ENCODE results near the gene POLG. TPM values are rescaled to one million over a fixed set of nuclear protein-coding genes. Genes with fewer than 3 reads are reported as not detected.

Gene POLG
- total and polyA plus RNA-seq, 2 donors (not counting 1 experiment from before 2014, with no cell fraction given): 81.1 to 144 TPM

DNA sequence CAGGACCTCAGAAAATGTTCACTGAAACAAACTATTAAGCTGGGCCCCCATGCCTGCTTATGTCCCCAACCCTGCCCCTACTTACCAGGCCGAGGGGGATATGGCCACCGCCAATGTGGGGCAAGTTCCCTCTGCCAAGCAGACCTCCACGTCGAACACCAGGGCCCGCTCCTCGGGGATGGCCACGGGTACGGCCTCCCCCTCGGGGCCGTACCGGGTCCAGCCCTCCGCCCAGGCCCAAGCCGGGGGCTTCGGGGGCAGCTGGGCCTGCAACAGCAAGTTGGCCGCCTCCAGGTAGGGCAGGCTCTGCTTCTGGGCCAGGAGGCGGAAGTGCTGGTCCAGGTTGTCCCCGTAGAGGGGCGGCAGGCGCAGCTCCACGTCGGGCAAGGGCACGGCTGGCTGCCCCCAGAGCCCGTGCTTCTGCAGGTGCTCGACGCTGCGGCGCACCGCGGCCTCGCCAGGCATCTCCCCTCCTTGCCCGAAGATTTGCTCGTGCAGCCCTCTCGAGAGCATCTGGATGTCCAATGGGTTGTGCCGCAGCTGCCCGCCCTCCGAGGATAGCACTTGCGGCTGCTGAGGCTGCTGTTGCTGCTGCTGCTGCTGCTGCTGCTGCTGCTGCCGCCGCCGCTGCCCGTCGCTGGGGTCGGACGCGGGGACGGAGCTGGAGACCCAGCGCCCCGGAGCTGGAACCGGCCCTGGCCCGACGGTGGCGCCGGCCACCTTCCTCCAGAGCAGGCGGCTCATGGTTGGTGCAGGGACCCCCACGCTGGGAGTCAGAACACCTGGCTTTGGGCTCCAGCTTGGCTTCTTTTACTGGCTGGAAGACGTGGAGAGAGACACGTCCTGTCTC is 1.4 kb downstream of the POLG start:
- Histone ChIP-seq H3K79me2 (ENCODE audit: control insufficient read depth, insufficient read depth, low read length) (peaks cover 59% of the 10 kb centered on the region), H3K4me3 (ENCODE audit: control extremely low read depth in 1 of 5, extremely low read depth in 1 of 5, insufficient read depth in 1 of 5, low read depth in 2 of 5, low read length in 4 of 5) (peak overlapping the region; percentile 58 to 92 (median 82)), H3K9me3 (ENCODE audit: control extremely low read depth in 1 of 3, control insufficient read depth in 2 of 3, insufficient read depth in 1 of 3, low read length in 2 of 3) (no peaks in the 10 kb centered on the region), H3K9ac (ENCODE audit: low read length) (peak overlapping the region; percentile 83), H3K27ac (ENCODE audit: low read length in 2 of 2) (peak overlapping the region in 1 of 2 donors; percentile 90), H2AFZ (ENCODE audit: insufficient read depth, low read depth, low read length, poor library complexity, severe bottlenecking) (no peak overlapping the region), H3K27me3 (replicated peaks in 1 of 4; ENCODE audit: control extremely low read depth in 1 of 4, control insufficient read depth in 3 of 4, insufficient read depth in 4 of 4, low read length in 3 of 4) (no peaks in the 10 kb centered on the region), H3K4me1 (ENCODE audit: control insufficient read depth in 2 of 2, insufficient read depth in 2 of 2, low read length in 2 of 2) (peaks cover 26 to 59% of the 10 kb centered on the region in 2 donors), H4K20me1 (ENCODE audit: control insufficient read depth, insufficient read depth, low read length, poor library complexity, severe bottlenecking) (peaks cover 59% of the 10 kb centered on the region), H3K36me3 (replicated peaks in 1 of 2; ENCODE audit: control extremely low read depth in 1 of 2, control insufficient read depth in 1 of 2, extremely low read depth in 1 of 2, insufficient read depth in 2 of 2, low read length in 1 of 2) (peaks cover 2 to 49% of the 10 kb centered on the region in 2 experiments), H3K4me2 (replicated peaks; ENCODE audit: low read depth, low read length, poor library complexity, severe bottlenecking) (peak overlapping the region; percentile 93)
- POLR2A ChIA-PET: no interaction called here
- intact Hi-C loops (cut with micrococcal nuclease): no loop called here
- no peak for TF ChIP-seq EZH2 (IDR thresholded peaks at IDR 0.05; ENCODE audit: borderline replicate concordance, insufficient read depth, low read depth, low read length, poor library complexity, severe bottlenecking)
- TF ChIP-seq, protein P1, sequence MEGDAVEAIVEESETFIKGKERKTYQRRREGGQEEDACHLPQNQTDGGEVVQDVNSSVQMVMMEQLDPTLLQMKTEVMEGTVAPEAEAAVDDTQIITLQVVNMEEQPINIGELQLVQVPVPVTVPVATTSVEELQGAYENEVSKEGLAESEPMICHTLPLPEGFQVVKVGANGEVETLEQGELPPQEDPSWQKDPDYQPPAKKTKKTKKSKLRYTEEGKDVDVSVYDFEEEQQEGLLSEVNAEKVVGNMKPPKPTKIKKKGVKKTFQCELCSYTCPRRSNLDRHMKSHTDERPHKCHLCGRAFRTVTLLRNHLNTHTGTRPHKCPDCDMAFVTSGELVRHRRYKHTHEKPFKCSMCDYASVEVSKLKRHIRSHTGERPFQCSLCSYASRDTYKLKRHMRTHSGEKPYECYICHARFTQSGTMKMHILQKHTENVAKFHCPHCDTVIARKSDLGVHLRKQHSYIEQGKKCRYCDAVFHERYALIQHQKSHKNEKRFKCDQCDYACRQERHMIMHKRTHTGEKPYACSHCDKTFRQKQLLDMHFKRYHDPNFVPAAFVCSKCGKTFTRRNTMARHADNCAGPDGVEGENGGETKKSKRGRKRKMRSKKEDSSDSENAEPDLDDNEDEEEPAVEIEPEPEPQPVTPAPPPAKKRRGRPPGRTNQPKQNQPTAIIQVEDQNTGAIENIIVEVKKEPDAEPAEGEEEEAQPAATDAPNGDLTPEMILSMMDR (IDR thresholded peaks at IDR 0.05): no peak
- Mint-ChIP-seq H3K27me3 (peaks cover 4% of the 10 kb centered on the region), H3K9me3 (ENCODE audit: insufficient read depth) (no peaks in the 10 kb centered on the region), H3K27ac (peak overlapping the region; percentile 68), H3K4me1 (peaks cover 49% of the 10 kb centered on the region), H3K4me3 (peak overlapping the region; percentile 76)
- WGBS (ENCODE audit: insufficient coverage): 95% methylated on average over 53 of the region's 57 CpGs
- CTCF ChIA-PET: interaction anchor here (0.6 to 2.1 kb wide), 2 partner anchors 25 to 46 kb away, joined by 3 to 9 read pairs; no protein-coding TSS in a partner anchor
- DNase-seq (peak; percentile 31), ATAC-seq (ENCODE audit: low read depth) (no peak)

- Histone ChIP-seq H3K4me2 (replicated peaks; ENCODE audit: low read depth, low read length, poor library complexity, severe bottlenecking) (peak overlapping the region; percentile 93), H3K36me3 (replicated peaks in 1 of 2; ENCODE audit: control extremely low read depth in 1 of 2, control insufficient read depth in 1 of 2, extremely low read depth in 1 of 2, insufficient read depth in 2 of 2, low read length in 1 of 2) (peaks cover 4 to 57% of the 10 kb centered on the region in 2 experiments), H3K4me1 (ENCODE audit: control insufficient read depth in 2 of 2, insufficient read depth in 2 of 2, low read length in 2 of 2) (peaks cover 26 to 59% of the 10 kb centered on the region in 2 donors), H2AFZ (ENCODE audit: insufficient read depth, low read depth, low read length, poor library complexity, severe bottlenecking) (no peak overlapping the region), H3K79me2 (ENCODE audit: control insufficient read depth, insufficient read depth, low read length) (peaks cover 62% of the 10 kb centered on the region), H3K4me3 (ENCODE audit: control extremely low read depth in 1 of 5, extremely low read depth in 1 of 5, insufficient read depth in 1 of 5, low read depth in 2 of 5, low read length in 4 of 5) (no peak overlapping the region), H3K9me3 (ENCODE audit: control extremely low read depth in 1 of 3, control insufficient read depth in 2 of 3, insufficient read depth in 1 of 3, low read length in 2 of 3) (no peaks in the 10 kb centered on the region), H3K27ac (ENCODE audit: low read length in 2 of 2) (no peak overlapping the region), H3K9ac (ENCODE audit: low read length) (no peak overlapping the region), H4K20me1 (ENCODE audit: control insufficient read depth, insufficient read depth, low read length, poor library complexity, severe bottlenecking) (peaks cover 67% of the 10 kb centered on the region), H3K27me3 (replicated peaks in 1 of 4; ENCODE audit: control extremely low read depth in 1 of 4, control insufficient read depth in 3 of 4, insufficient read depth in 4 of 4, low read length in 3 of 4) (no peaks in the 10 kb centered on the region)
- DNase-seq (peak; percentile 52), ATAC-seq (ENCODE audit: low read depth) (no peak)
- Mint-ChIP-seq H3K9me3 (ENCODE audit: insufficient read depth) (no peaks in the 10 kb centered on the region), H3K27ac (peak overlapping the region; percentile 59), H3K27me3 (peaks cover 4% of the 10 kb centered on the region), H3K4me3 (peak overlapping the region; percentile 74), H3K4me1 (peaks cover 48% of the 10 kb centered on the region)
- TF ChIP-seq EZH2 (IDR thresholded peaks at IDR 0.05; ENCODE audit: borderline replicate concordance, insufficient read depth, low read depth, low read length, poor library complexity, severe bottlenecking): no peak
- TF ChIP-seq, protein P1 (IDR thresholded peaks at IDR 0.05): peak; percentile 60
- WGBS (ENCODE audit: insufficient coverage): 100% methylated on average over 2 of the region's 10 CpGs
- intact Hi-C loops (cut with micrococcal nuclease): no loop called here
- POLR2A ChIA-PET: no interaction called here
- CTCF ChIA-PET: interaction anchor here (0.6 to 2.1 kb wide), 2 partner anchors 26 to 45 kb away, joined by 3 to 9 read pairs; no protein-coding TSS in a partner anchor
Observed at GRCh38 chr15:89332446-89332845, 2.2 kb downstream of the POLG start.

Measured in B cell (primary cell).